ENCODE results near the gene PSME3.

DNA sequence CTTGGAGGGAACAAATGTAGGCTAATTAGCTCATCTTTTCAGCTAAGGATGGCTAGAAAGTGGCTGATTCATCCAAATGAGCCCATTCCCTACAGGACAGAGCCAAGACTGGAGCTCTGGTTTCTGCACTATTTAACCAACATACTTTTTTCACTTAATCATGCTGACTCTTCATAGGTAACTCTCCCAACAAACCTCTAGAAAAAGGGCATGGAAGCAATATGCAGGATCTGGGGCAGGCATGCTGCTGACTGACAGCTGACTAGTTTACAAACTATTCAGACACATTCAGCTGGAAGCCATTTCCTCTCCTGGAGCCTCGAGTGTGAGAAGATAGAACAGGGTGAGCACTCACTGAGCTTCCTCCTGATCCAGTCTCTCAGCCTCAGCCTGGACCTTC lies 15.3 kb upstream of the PSME3 start:
- no peak for TF ChIP-seq POLR2A (IDR thresholded peaks at IDR 0.05)
- TF ChIP-seq, protein P1, sequence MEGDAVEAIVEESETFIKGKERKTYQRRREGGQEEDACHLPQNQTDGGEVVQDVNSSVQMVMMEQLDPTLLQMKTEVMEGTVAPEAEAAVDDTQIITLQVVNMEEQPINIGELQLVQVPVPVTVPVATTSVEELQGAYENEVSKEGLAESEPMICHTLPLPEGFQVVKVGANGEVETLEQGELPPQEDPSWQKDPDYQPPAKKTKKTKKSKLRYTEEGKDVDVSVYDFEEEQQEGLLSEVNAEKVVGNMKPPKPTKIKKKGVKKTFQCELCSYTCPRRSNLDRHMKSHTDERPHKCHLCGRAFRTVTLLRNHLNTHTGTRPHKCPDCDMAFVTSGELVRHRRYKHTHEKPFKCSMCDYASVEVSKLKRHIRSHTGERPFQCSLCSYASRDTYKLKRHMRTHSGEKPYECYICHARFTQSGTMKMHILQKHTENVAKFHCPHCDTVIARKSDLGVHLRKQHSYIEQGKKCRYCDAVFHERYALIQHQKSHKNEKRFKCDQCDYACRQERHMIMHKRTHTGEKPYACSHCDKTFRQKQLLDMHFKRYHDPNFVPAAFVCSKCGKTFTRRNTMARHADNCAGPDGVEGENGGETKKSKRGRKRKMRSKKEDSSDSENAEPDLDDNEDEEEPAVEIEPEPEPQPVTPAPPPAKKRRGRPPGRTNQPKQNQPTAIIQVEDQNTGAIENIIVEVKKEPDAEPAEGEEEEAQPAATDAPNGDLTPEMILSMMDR (IDR thresholded peaks at IDR 0.05), result no peak
